SK-N-SH (cell line): ENCODE measurements around the gene ATP5F1A. TPM values are rescaled to one million over a fixed set of nuclear protein-coding genes. Genes with fewer than 3 reads are reported as not detected.

Experiments
- CTCF ChIA-PET: fragments of 300-600, 350-600 bp; formaldehyde crosslinking; extraction: SDS; loops from one replicate; lab custom pipeline; 2021; lab: Yijun Ruan, JAX
- POLR2A ChIA-PET: fragments of 350-600 bp; sonication (Branson Sonifier 250); formaldehyde crosslinking; extraction: SDS; loops from one replicate; lab custom pipeline; 2020; ENCODE audit warnings: antibody characterized with exemption, inconsistent platforms; lab: Yijun Ruan, JAX
- DNase-seq: peaks from one replicate; pipeline ENCODE4 v3.0.0; 2012
- H2AFZ ChIP-seq: fragments of 200-600 bp; sonication (generic); 2 replicates; pipeline ENCODE4 v1.8.1; 2016; ENCODE audit warnings: antibody characterized with exemption, mild to moderate bottlenecking, low read depth
- H3F3A ChIP-seq: fragments of 200-600 bp; sonication (generic); replicated peaks from 2 replicates; pipeline ENCODE3; 2016; ENCODE audit warnings: antibody characterized with exemption, mild to moderate bottlenecking; ENCODE audit not compliant: insufficient read depth
- H3K27ac ChIP-seq, 2 experiments: fragments of 200-500 bp in 1 of 2; fragments of 200-600 bp in 1 of 2; sonication (Bioruptor generic) in 1 of 2; sonication (generic), shearing (Covaris generic) in 1 of 2; 2 replicates each; pipeline versions ENCODE4 v1.5.1 to v1.6.1; 2014 to 2016; ENCODE audit warnings: low read depth in 2 of 2, inconsistent platforms in 1 of 2, low read length in 1 of 2, mild to moderate bottlenecking in 1 of 2, mixed read lengths in 1 of 2
- H3K27me3 ChIP-seq: fragments of 200-600 bp; sonication (generic), shearing (Covaris generic); 2 replicates; pipeline ENCODE4 v1.6.1; 2016; ENCODE audit warnings: mixed run types; ENCODE audit not compliant: insufficient read depth
- H3K36me3 ChIP-seq, 2 experiments: fragments of 200-500 bp in 1 of 2; fragments of 200-600 bp in 1 of 2; sonication (Bioruptor generic) in 1 of 2; sonication (generic) in 1 of 2; replicated peaks in 1 of 2; 2 replicates each; pipeline versions ENCODE3 to v1.5.1; 2014 to 2016; ENCODE audit warnings: low read length in 1 of 2, mild to moderate bottlenecking in 1 of 2; ENCODE audit not compliant: insufficient read depth in 2 of 2, control insufficient read depth in 1 of 2
- H3K4me1 ChIP-seq, 2 experiments: fragments of 200-500 bp in 1 of 2; fragments of 200-600 bp in 1 of 2; sonication (Bioruptor generic) in 1 of 2; sonication (generic), shearing (Covaris generic) in 1 of 2; 2 replicates each; pipeline versions ENCODE4 v1.5.1 to v1.6.1; 2014 to 2016; ENCODE audit warnings: low read depth in 1 of 2, low read length in 1 of 2, mixed run types in 1 of 2; ENCODE audit not compliant: insufficient read depth in 2 of 2, control insufficient read depth in 1 of 2
- H3K4me2 ChIP-seq: fragments of 200-600 bp; sonication (generic), shearing (Covaris generic); 2 replicates; pipeline ENCODE4 v1.6.1; 2017; ENCODE audit warnings: mixed run types
- H3K4me3 ChIP-seq, 2 experiments: fragments of 200-500 bp in 1 of 2; fragments of 200-600 bp in 1 of 2; sonication (Bioruptor generic) in 1 of 2; sonication (generic), shearing (Covaris generic) in 1 of 2; 2 replicates each; pipeline versions ENCODE4 v1.5.1 to v1.8.1; 2014 to 2016; ENCODE audit warnings: low read depth in 2 of 2, inconsistent platforms in 1 of 2, low read length in 1 of 2, mild to moderate bottlenecking in 1 of 2, mixed read lengths in 1 of 2, moderate library complexity in 1 of 2
- H3K79me2 ChIP-seq: fragments of 200-600 bp; sonication (generic); 2 replicates; pipeline ENCODE4 v1.8.1; 2017; ENCODE audit warnings: mild to moderate bottlenecking; ENCODE audit not compliant: insufficient read depth
- H3K9ac ChIP-seq: fragments of 200-600 bp; sonication (generic); 2 replicates; pipeline ENCODE4 v1.6.1; 2017; ENCODE audit warnings: mixed run types
- H3K9me2 ChIP-seq: fragments of 200-600 bp; sonication (generic); 2 replicates; pipeline ENCODE4 v1.6.1; 2017; ENCODE audit warnings: mixed run types
- H3K9me3 ChIP-seq: fragments of 200-600 bp; sonication (generic); 2 replicates; pipeline ENCODE4 v1.6.1; 2017; ENCODE audit warnings: mixed run types, mild to moderate bottlenecking, moderate library complexity
- H4K20me1 ChIP-seq: fragments of 200-600 bp; sonication (generic); 2 replicates; pipeline ENCODE4 v1.6.1; 2017; ENCODE audit warnings: mild to moderate bottlenecking, mixed run types; ENCODE audit not compliant: insufficient read depth
- CHD2 ChIP-seq: fragments of 150-350 bp; IDR thresholded peaks from 2 replicates; pipeline ENCODE4 v1.6.1; 2018; ENCODE audit warnings: low read length; ENCODE audit not compliant: partially characterized antibody
- CTCF ChIP-seq: fragments of 200-600 bp; sonication (generic); IDR thresholded peaks from 2 replicates; pipeline ENCODE4 v1.6.1; 2017; ENCODE audit warnings: antibody characterized with exemption, mild to moderate bottlenecking, moderate library complexity
- ELF1 ChIP-seq: IDR thresholded peaks from 2 replicates; pipeline ENCODE4 v1.4.0; 2012
- EZH2phosphoT487 ChIP-seq: fragments of 200-600 bp; sonication (generic); IDR thresholded peaks from 2 replicates; pipeline ENCODE4 v1.6.1; 2017; ENCODE audit warnings: low read depth, mixed run types, mild to moderate bottlenecking, antibody characterized with exemption, moderate library complexity, borderline replicate concordance
- GABPA ChIP-seq: IDR thresholded peaks from 2 replicates; pipeline ENCODE4 v1.4.0; 2012; ENCODE audit warnings: low read depth, mild to moderate bottlenecking
- MAX ChIP-seq: IDR thresholded peaks from 2 replicates; pipeline ENCODE4 v1.4.0; 2012; ENCODE audit warnings: low read depth
- MEF2A ChIP-seq: IDR thresholded peaks from 2 replicates; pipeline ENCODE4 v1.4.0; 2012; ENCODE audit warnings: low read depth, borderline replicate concordance
- MXI1 ChIP-seq: IDR thresholded peaks from 2 replicates; pipeline ENCODE4 v1.6.1; 2012; ENCODE audit warnings: mild to moderate bottlenecking, low read depth, low read length, improper control_type of control experiment
- POLR2AphosphoS5 ChIP-seq: IDR thresholded peaks from 2 replicates; pipeline ENCODE4 v1.6.1; 2012; ENCODE audit warnings: low read depth, low read length
- RAD21 ChIP-seq: IDR thresholded peaks from 2 replicates; pipeline ENCODE4 v1.6.1; 2012; ENCODE audit warnings: mild to moderate bottlenecking, low read length
- RCOR1 ChIP-seq: fragments of 150-350 bp; IDR thresholded peaks from 2 replicates; pipeline ENCODE4 v1.6.1; 2017; ENCODE audit warnings: antibody characterized with exemption, low read length
- RFX5 ChIP-seq: IDR thresholded peaks from 2 replicates; pipeline ENCODE4 v1.6.1; 2012; ENCODE audit warnings: mild to moderate bottlenecking, improper control_type of control experiment, low read length
- TAF1 ChIP-seq: IDR thresholded peaks from 2 replicates; pipeline ENCODE4 v1.6.1; 2012; ENCODE audit warnings: low read depth, mild to moderate bottlenecking, low read length, moderate library complexity, borderline replicate concordance
- TEAD4 ChIP-seq: IDR thresholded peaks from 2 replicates; pipeline ENCODE4 v1.4.0; 2012; ENCODE audit warnings: mild to moderate bottlenecking, borderline replicate concordance; ENCODE audit not compliant: insufficient read depth
- USF1 ChIP-seq: IDR thresholded peaks from 2 replicates; pipeline ENCODE4 v1.4.0; 2012; ENCODE audit warnings: low read depth, borderline replicate concordance
- YY1 ChIP-seq: IDR thresholded peaks from 2 replicates; pipeline ENCODE4 v1.4.0; 2012; ENCODE audit warnings: low read depth, mild to moderate bottlenecking
- WGBS: methylation state at CpG from one replicate; pipeline ENCODE4 v1.1.6; 2017; ENCODE audit warnings: low lambda C conversion rate; 5-methylcytosine and 5-hydroxymethylcytosine counted together
- polyA plus RNA-seq, 3 experiments: library from polyadenylated mRNA; depleted of rRNA; stranded (reverse); fragments of >200 nt; gene quantifications; 2 replicates each; pipeline ENCODE4 v1.2.3, GENCODE V29; 2012

Gene ATP5F1A
- polyA plus RNA-seq (2012; rRNA removed) = 610 and 676 TPM in 2 replicates
- 698 and 712 TPM in 2 replicates for polyA plus RNA-seq (2012; cell fraction: cytosol; rRNA removed)
- polyA plus RNA-seq (2012; cell fraction: nucleus; rRNA removed) = 322 and 417 TPM in 2 replicates

GRCh38 chr18:46097801-46098615 lies at the start of gene ATP5F1A:
TSS of gene ATP5F1A (minus strand) at chr18:46098296. CDS start at chr18:46098231, 65 bp downstream.
- peaks cover 5 to 11% of the 10 kb centered on the region in 2 experiments; a peak in 2 of 4 replicates for H3K4me1 ChIP-seq
- TF ChIP-seq MAX = peak; percentile 96
- TF ChIP-seq TEAD4 = peak; percentile 48
- TF ChIP-seq TAF1 = peak; percentile 82
- no peak for TF ChIP-seq RFX5
- TF ChIP-seq MXI1 = peak; percentile 71; the same call in 1 of the 2 replicates
- TF ChIP-seq MEF2A = no peak
- no peak for TF ChIP-seq EZH2phosphoT487
- peak; percentile 77; the same call in 1 of the 2 replicates for TF ChIP-seq USF1
- TF ChIP-seq POLR2AphosphoS5 = peak; percentile 96
- TF ChIP-seq YY1 = peak; percentile 95
- TF ChIP-seq CHD2 = peak; percentile 63
- no peak for TF ChIP-seq RAD21
- TF ChIP-seq GABPA = peak; percentile 82
- 0 out of 2 replicates have a peak, but pooled peaks have one; percentile 30 for TF ChIP-seq ELF1
- 0 out of 2 replicates have a peak, but pooled peaks have one; percentile 9 for TF ChIP-seq RCOR1
- peak; percentile 28; the same call in 1 of the 2 replicates for TF ChIP-seq CTCF
- peak; percentile 92 for DNase-seq
- H3K27ac ChIP-seq = peak within 1 kb of the TSS; percentile 85 to 88
- H3K27me3 ChIP-seq = no peaks in the 10 kb centered on the region
- peaks cover 9% of the 10 kb centered on the region for H3F3A ChIP-seq
- no peaks in the 10 kb centered on the region for H3K9me3 ChIP-seq
- H3K36me3 ChIP-seq = peaks cover 6 to 35% of the 10 kb centered on the region in 2 experiments
- POLR2A ChIA-PET = interaction anchor here (0.5 to 1.3 kb wide), 2 partner anchors 20 kb away, joined by 3 read pairs; no protein-coding TSS in a partner anchor
- peak within 1 kb of the TSS; percentile 100 for H2AFZ ChIP-seq
- CTCF ChIA-PET = interaction anchor here (1.7 to 2.6 kb wide), 2 partner anchors 25 to 75 kb away, joined by 7 to 12 read pairs; a partner anchor contains a TSS
- H4K20me1 ChIP-seq = peaks cover 38% of the 10 kb centered on the region
- H3K9ac ChIP-seq = peak within 1 kb of the TSS; percentile 91
- H3K79me2 ChIP-seq = peaks cover 55% of the 10 kb centered on the region
- H3K4me3 ChIP-seq = peak within 1 kb of the TSS; percentile 68 to 91
- no peaks in the 10 kb centered on the region for H3K9me2 ChIP-seq
- H3K4me2 ChIP-seq = peak within 1 kb of the TSS; percentile 78
- WGBS = 3% methylated on average over 33 of the region's 53 CpGs
